CD4-positive, alpha-beta memory T cell (primary cell): ENCODE data around the gene BUD13. TPM values are rescaled to one million over a fixed set of nuclear protein-coding genes. Genes with fewer than 3 reads are reported as not detected.

Experiments
- CTCF ChIA-PET: fragments of 350-600 bp; sonication (Branson Sonifier 250); formaldehyde crosslinking; loops from one replicate; lab custom pipeline; 2021; ENCODE audit warnings: inconsistent platforms; ENCODE audit not compliant: partially characterized antibody; lab: Charles Lee
- POLR2A ChIA-PET: fragments of 350-600 bp; sonication (Branson Sonifier 250); formaldehyde crosslinking; loops from one replicate; lab custom pipeline; 2021; ENCODE audit not compliant: partially characterized antibody; lab: Charles Lee
- DNase-seq, 5 donors: peaks; one replicate each; pipeline versions ENCODE4 v3.0.0 to v3.0.0-alpha.2; 2020 to 2022; ENCODE audit warnings: mixed read lengths in 1 of 5
- H3K27ac ChIP-seq: one replicate; pipeline ENCODE4 v1.7.0; 2013; ENCODE audit warnings: low read depth, low read length
- H3K27me3 ChIP-seq: 2 replicates; pipeline ENCODE4 v1.7.0; 2013; ENCODE audit warnings: mild to moderate bottlenecking, low read length, moderate library complexity; ENCODE audit not compliant: insufficient read depth
- H3K36me3 ChIP-seq: 2 replicates; pipeline ENCODE4 v1.7.0; 2013; ENCODE audit warnings: mild to moderate bottlenecking, low read length, moderate library complexity; ENCODE audit not compliant: insufficient read depth
- H3K4me1 ChIP-seq: 2 replicates; pipeline ENCODE4 v1.7.0; 2013; ENCODE audit warnings: mild to moderate bottlenecking, low read length, moderate library complexity; ENCODE audit not compliant: insufficient read depth
- H3K4me3 ChIP-seq, 2 donors: one replicate each; pipeline ENCODE4 v1.7.0; 2013; ENCODE audit warnings: low read length in 2 of 2, mild to moderate bottlenecking in 1 of 2
- H3K9me3 ChIP-seq, 2 donors: one replicate each; pipeline ENCODE4 v1.7.0; 2013; ENCODE audit warnings: low read length in 2 of 2, control low read depth in 1 of 2; ENCODE audit not compliant: control insufficient read depth in 1 of 2
- H3K27ac Mint-ChIP-seq, 7 donors: one replicate each; pipeline ENCODE4 v1.8.0; 2020 to 2021; ENCODE audit warnings: mixed read lengths in 7 of 7, mild to moderate bottlenecking in 6 of 7, inconsistent platforms in 3 of 7, moderate library complexity in 3 of 7
- H3K27me3 Mint-ChIP-seq, 2 donors: one replicate each; pipeline ENCODE4 v1.8.0; 2020 to 2021; ENCODE audit warnings: mixed read lengths in 2 of 2
- H3K36me3 Mint-ChIP-seq, 2 donors: one replicate each; pipeline ENCODE4 v1.8.0; 2020 to 2021; ENCODE audit warnings: mixed read lengths in 2 of 2, inconsistent platforms in 1 of 2, mild to moderate bottlenecking in 1 of 2
- H3K4me1 Mint-ChIP-seq, 4 donors: one replicate each; pipeline ENCODE4 v1.8.0; 2020 to 2021; ENCODE audit warnings: mixed read lengths in 4 of 4, mild to moderate bottlenecking in 1 of 4
- H3K4me3 Mint-ChIP-seq, 8 donors: one replicate each; pipeline ENCODE4 v1.8.0; 2020 to 2021; ENCODE audit warnings: mixed read lengths in 8 of 8, mild to moderate bottlenecking in 7 of 8, moderate library complexity in 6 of 8, inconsistent platforms in 3 of 8
- H3K9me3 Mint-ChIP-seq, 8 donors: one replicate each; pipeline ENCODE4 v1.8.0; 2020 to 2021; ENCODE audit warnings: mixed read lengths in 8 of 8, mild to moderate bottlenecking in 5 of 8, inconsistent platforms in 3 of 8, moderate library complexity in 1 of 8
- intact Hi-C: fragments of 100-400 bp; cut with micrococcal nuclease; formaldehyde crosslinking; loops from one replicate; pipeline ENCODE4 v1.15.1; 2023
- polyA plus RNA-seq, 2 donors: library from polyadenylated mRNA; unstranded; fragments of 300-500 nt; fragmentation: Illumina TruSeq; gene quantifications; one replicate each; pipeline ENCODE4 v1.2.3, GENCODE V29; 2021
- total RNA-seq, 2 experiments: library from RNA; stranded (reverse); gene quantifications; one replicate each; pipeline ENCODE4 v1.2.3, GENCODE V29; 2021

BUD13 gene
- total and polyA plus RNA-seq, 4 experiments from 2014 or later: 2.3 to 23.1 (median 20.3) TPM

- ChIA-PET CTCF (interaction anchor here (0.9 to 12.8 kb wide), 11 partner anchors 10 to 318 kb away, joined by 3 to 212 read pairs (median 8); partner anchors contain the start of genes APOA1 and SIK3), POLR2A (interaction anchor here (1.2 to 6.8 kb wide), 11 partner anchors 16 to 539 kb away, joined by 3 to 100 read pairs (median 7); partner anchors contain the start of genes BUD13, CEP164, SIDT2 and SIK3)
- Histone ChIP-seq H3K27me3 (no peaks in the 10 kb centered on the region), H3K36me3 (peaks cover 29% of the 10 kb centered on the region), H3K4me1 (peaks cover 34% of the 10 kb centered on the region), H3K9me3 (no peaks in the 10 kb centered on the region), H3K4me3 (peak overlapping the region; percentile 55 to 90), H3K27ac (peak overlapping the region; percentile 84)
- peaks cover 0 to 2% of the 10 kb centered on the region in 2 donors for H3K27me3 Mint-ChIP-seq
- H3K27ac Mint-ChIP-seq: peak overlapping the region; percentile 96 to 99 (median 98)
- H3K36me3 Mint-ChIP-seq: peaks cover 31 to 43% of the 10 kb centered on the region in 2 donors
- intact Hi-C loops: loop anchor here (1.0 kb wide), 1 partner anchor 15 kb away; no protein-coding TSS in a partner anchor
- no peak for DNase-seq
- no peaks in the 10 kb centered on the region for H3K9me3 Mint-ChIP-seq
- peaks cover 27 to 60% (median 42%) of the 10 kb centered on the region in 4 donors for H3K4me1 Mint-ChIP-seq
- peak overlapping the region; percentile 91 to 98 (median 97) for H3K4me3 Mint-ChIP-seq
These were observed 15.7 kb upstream of the BUD13 start for GRCh38 chr11:116788534-116788933.

DNA sequence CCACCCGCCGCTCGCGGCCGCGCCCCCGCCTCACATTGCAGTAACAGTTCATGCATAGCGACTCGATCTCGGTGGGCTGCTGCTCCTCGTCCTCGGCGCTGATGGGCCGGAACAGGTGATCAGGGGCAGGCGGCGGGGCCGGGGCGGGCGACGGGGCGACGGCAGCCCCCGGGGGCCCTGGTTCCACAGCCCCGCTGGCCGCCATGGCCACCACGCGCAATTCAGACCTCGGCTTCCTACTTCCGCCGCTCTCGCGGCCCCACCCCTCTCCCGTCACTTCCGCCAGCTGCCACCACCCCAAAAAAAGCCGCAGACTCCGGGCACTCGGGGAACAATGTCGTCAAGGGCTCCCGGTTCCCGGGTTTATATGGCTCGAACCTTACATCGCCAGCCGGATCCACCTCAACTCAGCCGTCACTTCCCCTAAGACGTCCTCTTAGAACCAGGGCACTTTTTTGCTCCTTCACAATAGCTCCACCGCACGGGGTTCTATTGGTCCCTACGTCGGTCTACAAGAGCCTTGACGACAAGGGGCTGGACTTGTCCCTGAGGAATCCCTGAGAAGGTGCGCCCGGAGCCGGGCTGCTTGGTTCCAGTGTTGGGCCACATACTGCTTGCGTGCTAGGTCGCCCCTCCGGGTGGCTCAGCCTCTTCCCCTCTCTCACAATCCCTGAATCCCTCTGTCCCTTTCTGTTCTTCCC lies 15.1 kb upstream of the BUD13 start, which contains the start of gene ZPR1:
Gene ZPR1 (minus strand): TSS at position 238 of the 701 bp plus-strand sequence. CDS start 33 bp downstream, at position 205.
- Histone ChIP-seq H3K4me1 (peaks cover 40% of the 10 kb centered on the region), H3K27me3 (no peaks in the 10 kb centered on the region), H3K4me3 (peak within 1 kb of the TSS; percentile 55 to 90), H3K36me3 (peaks cover 35% of the 10 kb centered on the region), H3K9me3 (no peaks in the 10 kb centered on the region), H3K27ac (peak within 1 kb of the TSS; percentile 84)
- ChIA-PET POLR2A (interaction anchor here (0.7 to 6.8 kb wide), 17 partner anchors 9 to 540 kb away, joined by 3 to 100 read pairs (median 5); partner anchors contain the start of genes BUD13, CEP164, SIDT2 and SIK3), CTCF (interaction anchor here (0.9 to 12.8 kb wide), 10 partner anchors 11 to 319 kb away, joined by 3 to 212 read pairs (median 6); partner anchors contain the start of genes APOA1 and SIK3)
- intact Hi-C loops: loop anchor here (1.0 kb wide), 1 partner anchor 15 kb away; no protein-coding TSS in a partner anchor
- Mint-ChIP-seq H3K27ac (peak within 1 kb of the TSS; percentile 96 to 99 (median 98)), H3K9me3 (no peaks in the 10 kb centered on the region), H3K27me3 (peaks cover 0 to 2% of the 10 kb centered on the region in 2 donors), H3K4me1 (peaks cover 30 to 66% (median 45%) of the 10 kb centered on the region in 4 donors), H3K4me3 (peak within 1 kb of the TSS; percentile 91 to 98 (median 97)), H3K36me3 (peaks cover 34 to 48% of the 10 kb centered on the region in 2 donors)
- peak; percentile 86 to 89 (median 86) for DNase-seq

GRCh38 chr11:116787436-116787785 lies 14.6 kb upstream of the BUD13 start:
- Mint-ChIP-seq H3K27me3 (peaks cover 0 to 2% of the 10 kb centered on the region in 2 donors), H3K4me3 (peak overlapping the region; percentile 87 to 98 (median 96)), H3K27ac (peak overlapping the region; percentile 70 to 98 (median 94)), H3K4me1 (peaks cover 32 to 71% (median 48%) of the 10 kb centered on the region in 4 donors), H3K9me3 (no peaks in the 10 kb centered on the region), H3K36me3 (peaks cover 39 to 54% of the 10 kb centered on the region in 2 donors)
- H3K9me3 ChIP-seq: no peaks in the 10 kb centered on the region
- ChIA-PET POLR2A (interaction anchor here (0.7 to 6.8 kb wide), 18 partner anchors 10 to 540 kb away, joined by 3 to 100 read pairs (median 4); partner anchors contain the start of genes BUD13, CEP164, PCSK7 and SIDT2), CTCF (interaction anchor here (0.6 to 12.8 kb wide), 10 partner anchors 11 to 908 kb away, joined by 3 to 212 read pairs (median 6); partner anchors contain the start of genes APOA1 and SIK3)
- DNase-seq: peak in 1 of 5 donors; percentile 9
- peaks cover 40% of the 10 kb centered on the region for H3K36me3 ChIP-seq
- H3K4me1 ChIP-seq: peaks cover 45% of the 10 kb centered on the region
- peak overlapping the region; percentile 84 for H3K27ac ChIP-seq
- peak overlapping the region; percentile 55 to 62 for H3K4me3 ChIP-seq
- intact Hi-C loops: no loop called here
- H3K27me3 ChIP-seq: no peaks in the 10 kb centered on the region

GRCh38 chr11:116786966-116787365 lies 14.2 kb upstream of the BUD13 start:
- ChIA-PET CTCF (interaction anchor here (0.6 to 12.8 kb wide), 10 partner anchors 10 to 908 kb away, joined by 3 to 212 read pairs (median 4); partner anchors contain the start of genes APOA1 and SIK3), POLR2A (interaction anchor here (0.7 to 6.8 kb wide), 13 partner anchors 14 to 541 kb away, joined by 3 to 100 read pairs (median 7); partner anchors contain the start of genes BUD13, CEP164, PCSK7 and SIDT2)
- peaks cover 48% of the 10 kb centered on the region for H3K4me1 ChIP-seq
- Mint-ChIP-seq H3K4me3 (peak overlapping the region; percentile 87 to 98 (median 96)), H3K36me3 (peaks cover 43 to 58% of the 10 kb centered on the region in 2 donors), H3K4me1 (peaks cover 32 to 75% (median 52%) of the 10 kb centered on the region in 4 donors), H3K9me3 (no peaks in the 10 kb centered on the region), H3K27me3 (peaks cover 0 to 2% of the 10 kb centered on the region in 2 donors), H3K27ac (peak overlapping the region; percentile 70 to 98 (median 94))
- peaks cover 45% of the 10 kb centered on the region for H3K36me3 ChIP-seq
- peak overlapping the region; percentile 84 for H3K27ac ChIP-seq
- DNase-seq: no peak
- no peaks in the 10 kb centered on the region for H3K9me3 ChIP-seq
- intact Hi-C loops: no loop called here
- no peaks in the 10 kb centered on the region for H3K27me3 ChIP-seq
- H3K4me3 ChIP-seq: peak overlapping the region; percentile 55 to 62

GRCh38 chr11:116786326-116786725 lies 13.5 kb upstream of the BUD13 start:
- intact Hi-C loops: no loop called here
- Histone ChIP-seq H3K27me3 (no peaks in the 10 kb centered on the region), H3K4me1 (peaks cover 44% of the 10 kb centered on the region), H3K4me3 (no peak overlapping the region), H3K36me3 (peaks cover 48% of the 10 kb centered on the region), H3K9me3 (no peaks in the 10 kb centered on the region), H3K27ac (peak overlapping the region; percentile 84)
- ChIA-PET CTCF (interaction anchor here (0.7 to 12.8 kb wide), 6 partner anchors 13 to 320 kb away, joined by 3 to 212 read pairs (median 22); partner anchors contain the start of genes APOA1 and SIK3), POLR2A (interaction anchor here (1.1 to 6.8 kb wide), 6 partner anchors 13 to 445 kb away, joined by 4 to 100 read pairs (median 20); partner anchors contain the start of genes BUD13, PCSK7 and SIK3)
- H3K9me3 Mint-ChIP-seq: no peaks in the 10 kb centered on the region
- H3K27me3 Mint-ChIP-seq: peaks cover 0 to 2% of the 10 kb centered on the region in 2 donors
- DNase-seq: no peak
- H3K4me3 Mint-ChIP-seq: peak overlapping the region; percentile 87 to 98 (median 96)
- peak overlapping the region; percentile 70 to 98 (median 94) for H3K27ac Mint-ChIP-seq
- H3K36me3 Mint-ChIP-seq: peaks cover 46 to 65% of the 10 kb centered on the region in 2 donors
- H3K4me1 Mint-ChIP-seq: peaks cover 33 to 73% (median 50%) of the 10 kb centered on the region in 4 donors

- Mint-ChIP-seq H3K27ac (peak overlapping the region in 4 of 7 donors; percentile 9 to 68 (median 40)), H3K4me3 (no peak overlapping the region), H3K36me3 (peaks cover 77 to 91% of the 10 kb centered on the region in 2 donors), H3K4me1 (peaks cover 27 to 63% (median 42%) of the 10 kb centered on the region in 4 donors), H3K27me3 (no peaks in the 10 kb centered on the region), H3K9me3 (no peaks in the 10 kb centered on the region)
- intact Hi-C loops: no loop called here
- no peak for DNase-seq
- peaks cover 80% of the 10 kb centered on the region for H3K36me3 ChIP-seq
- H3K4me1 ChIP-seq: peaks cover 30% of the 10 kb centered on the region
- ChIA-PET CTCF (interaction anchor here (1.3 to 2.2 kb wide), 3 partner anchors 8 to 323 kb away, joined by 6 to 12 read pairs (median 9); partner anchors contain the start of gene APOA5), POLR2A (interaction anchor here (6.8 kb wide), 1 partner anchor 10 kb away, joined by 100 read pairs; the partner anchor contains the start of gene BUD13)
- H3K27ac ChIP-seq: no peak overlapping the region
- no peaks in the 10 kb centered on the region for H3K27me3 ChIP-seq
- H3K4me3 ChIP-seq: no peak overlapping the region
- no peaks in the 10 kb centered on the region for H3K9me3 ChIP-seq
These were observed 9.9 kb upstream of the BUD13 start for GRCh38 chr11:116782728-116783127.
